Right atrium auricular region (tissue), 2 donors: ENCODE measurements around the gene PTTG2. TPM values are rescaled to one million over a fixed set of nuclear protein-coding genes. Genes with fewer than 3 reads are reported as not detected.

Experiments used
- DNase-seq: peaks from one replicate; pipeline ENCODE4 v3.0.0-alpha.2; 2019; ENCODE audit warnings: low spot score
- H3K27ac ChIP-seq, 2 donors: fragments of 200-600 bp; sonication (generic); 1 replicate in 1 of 2; 2 replicates in 1 of 2; pipeline ENCODE4 v1.5.1; 2016 to 2019
- H3K27me3 ChIP-seq, 2 donors: fragments of 200-600 bp; sonication (generic); one replicate each; pipeline versions ENCODE4 v1.5.1 to v1.6.0; 2017 to 2019
- H3K36me3 ChIP-seq: fragments of 200-600 bp; sonication (generic); one replicate; pipeline ENCODE4 v1.5.1; 2016
- H3K4me1 ChIP-seq, 2 donors: fragments of 200-600 bp; sonication (generic); one replicate each; pipeline versions ENCODE4 v1.5.1 to v1.6.0; 2017 to 2019
- H3K4me3 ChIP-seq, 2 donors: fragments of 200-600 bp; sonication (generic); 1 replicate in 1 of 2; 2 replicates in 1 of 2; pipeline ENCODE4 v1.5.1; 2017 to 2019; ENCODE audit warnings: mild to moderate bottlenecking in 1 of 2, moderate library complexity in 1 of 2
- H3K9me3 ChIP-seq, 2 donors: fragments of 200-600 bp; sonication (generic); one replicate each; pipeline ENCODE4 v1.5.1; 2019
- total RNA-seq, 2 donors: library from RNA; depleted of rRNA; stranded (reverse); fragments of >200 nt; gene quantifications; one replicate each; pipeline ENCODE4 v1.1.0, GENCODE V29; 2016
- TF ChIP-seq, protein P1 (sequence below), 2 donors: fragments of 200-600 bp; sonication (generic); IDR thresholded peaks; one replicate each; pipeline ENCODE4 v1.5.1; 2019; ENCODE audit warnings: antibody characterized with exemption in 2 of 2

Gene PTTG2
- total RNA-seq, 2 donors from 2014 or later, result 3.6 TPM; not detected in 1

DNA sequence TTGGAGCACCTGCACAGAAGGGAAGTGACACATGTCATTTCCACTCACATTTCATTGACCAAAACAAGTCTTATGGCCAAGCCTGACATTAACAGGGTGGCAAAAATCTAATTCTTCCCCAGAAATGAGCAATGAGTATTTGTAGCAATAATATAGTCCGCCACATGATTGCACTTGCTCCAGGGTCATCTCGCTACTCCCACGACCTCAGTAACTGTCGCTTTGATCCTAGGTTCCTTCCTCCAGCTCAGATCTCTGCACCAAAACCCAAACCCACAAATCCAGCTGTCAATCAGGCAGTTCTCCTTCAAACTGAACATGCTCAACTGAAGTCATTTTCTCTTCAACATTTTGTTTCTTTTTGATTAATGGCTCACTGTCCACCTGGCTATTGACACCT lies 25.2 kb upstream of the PTTG2 start:
- H3K27ac ChIP-seq, result no peak overlapping the region
- TF ChIP-seq, protein P1, sequence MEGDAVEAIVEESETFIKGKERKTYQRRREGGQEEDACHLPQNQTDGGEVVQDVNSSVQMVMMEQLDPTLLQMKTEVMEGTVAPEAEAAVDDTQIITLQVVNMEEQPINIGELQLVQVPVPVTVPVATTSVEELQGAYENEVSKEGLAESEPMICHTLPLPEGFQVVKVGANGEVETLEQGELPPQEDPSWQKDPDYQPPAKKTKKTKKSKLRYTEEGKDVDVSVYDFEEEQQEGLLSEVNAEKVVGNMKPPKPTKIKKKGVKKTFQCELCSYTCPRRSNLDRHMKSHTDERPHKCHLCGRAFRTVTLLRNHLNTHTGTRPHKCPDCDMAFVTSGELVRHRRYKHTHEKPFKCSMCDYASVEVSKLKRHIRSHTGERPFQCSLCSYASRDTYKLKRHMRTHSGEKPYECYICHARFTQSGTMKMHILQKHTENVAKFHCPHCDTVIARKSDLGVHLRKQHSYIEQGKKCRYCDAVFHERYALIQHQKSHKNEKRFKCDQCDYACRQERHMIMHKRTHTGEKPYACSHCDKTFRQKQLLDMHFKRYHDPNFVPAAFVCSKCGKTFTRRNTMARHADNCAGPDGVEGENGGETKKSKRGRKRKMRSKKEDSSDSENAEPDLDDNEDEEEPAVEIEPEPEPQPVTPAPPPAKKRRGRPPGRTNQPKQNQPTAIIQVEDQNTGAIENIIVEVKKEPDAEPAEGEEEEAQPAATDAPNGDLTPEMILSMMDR (IDR thresholded peaks at IDR 0.05), result no peak
- no peaks in the 10 kb centered on the region for H3K36me3 ChIP-seq
- peaks cover 0 to 45% of the 10 kb centered on the region in 2 donors for H3K4me1 ChIP-seq
- H3K27me3 ChIP-seq, result no peaks in the 10 kb centered on the region
- no peak overlapping the region for H3K4me3 ChIP-seq
- no peaks in the 10 kb centered on the region for H3K9me3 ChIP-seq
- DNase-seq, result no peak

DNA sequence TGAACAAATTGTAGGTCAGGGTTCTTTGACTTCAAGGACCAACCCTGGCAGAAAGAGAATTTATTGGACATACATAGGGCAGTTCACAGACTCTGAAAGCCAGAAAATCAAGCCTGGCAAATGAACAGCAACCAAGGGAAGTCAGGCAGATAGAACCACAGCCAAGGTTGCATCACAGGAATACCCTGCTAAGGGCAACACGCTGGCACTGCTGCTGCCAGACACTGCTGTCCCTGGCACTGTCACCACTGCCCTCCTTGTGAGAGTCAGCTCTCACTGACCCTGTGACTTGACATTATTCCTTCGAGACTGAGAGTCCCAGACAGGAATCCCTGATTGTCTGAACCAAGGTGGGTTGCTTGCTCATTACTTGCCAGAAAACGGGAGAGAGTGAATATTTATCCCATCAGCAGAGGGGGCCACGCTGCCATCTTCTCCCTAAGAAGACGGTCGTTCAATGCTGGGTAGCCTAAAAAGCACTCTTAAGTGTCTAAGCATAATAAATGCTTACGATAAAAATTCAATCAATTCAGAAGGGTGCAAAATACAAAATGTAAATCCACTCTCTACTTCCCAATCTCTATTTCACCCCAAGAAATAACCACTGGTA lies 23.2 kb upstream of the PTTG2 start:
- TF ChIP-seq, protein P1 (IDR thresholded peaks at IDR 0.05), result no peak
- Histone ChIP-seq H3K27ac (peak overlapping the region; percentile 70 to 73), H3K4me3 (no peak overlapping the region), H3K9me3 (no peaks in the 10 kb centered on the region), H3K4me1 (peaks cover 0 to 38% of the 10 kb centered on the region in 2 donors), H3K27me3 (no peaks in the 10 kb centered on the region), H3K36me3 (no peaks in the 10 kb centered on the region)
- no peak for DNase-seq

DNA sequence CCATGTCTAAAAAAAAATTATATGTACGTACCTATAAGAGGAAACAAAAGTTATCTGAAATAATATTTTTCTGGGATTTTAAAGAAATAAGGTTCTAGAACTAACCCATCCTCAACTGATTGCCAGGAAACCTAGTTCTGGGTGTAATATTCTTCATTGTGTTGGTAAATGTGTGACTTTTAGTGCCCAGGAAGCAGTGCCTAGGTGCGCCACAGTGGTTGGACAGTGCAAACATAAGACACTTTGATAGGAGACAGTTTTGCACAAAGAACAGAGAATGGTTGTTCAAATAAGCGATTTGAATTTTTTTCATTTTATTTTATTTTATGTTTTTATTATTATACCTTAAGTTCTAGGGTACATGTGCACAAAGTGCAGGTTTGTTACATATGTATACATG lies 22.0 kb upstream of the PTTG2 start:
- Histone ChIP-seq H3K4me1 (peaks cover 0 to 31% of the 10 kb centered on the region in 2 donors), H3K36me3 (no peaks in the 10 kb centered on the region), H3K27ac (no peak overlapping the region), H3K9me3 (no peaks in the 10 kb centered on the region), H3K27me3 (no peaks in the 10 kb centered on the region), H3K4me3 (no peak overlapping the region)
- DNase-seq, result no peak
- TF ChIP-seq, protein P1 (IDR thresholded peaks at IDR 0.05), result no peak

DNA sequence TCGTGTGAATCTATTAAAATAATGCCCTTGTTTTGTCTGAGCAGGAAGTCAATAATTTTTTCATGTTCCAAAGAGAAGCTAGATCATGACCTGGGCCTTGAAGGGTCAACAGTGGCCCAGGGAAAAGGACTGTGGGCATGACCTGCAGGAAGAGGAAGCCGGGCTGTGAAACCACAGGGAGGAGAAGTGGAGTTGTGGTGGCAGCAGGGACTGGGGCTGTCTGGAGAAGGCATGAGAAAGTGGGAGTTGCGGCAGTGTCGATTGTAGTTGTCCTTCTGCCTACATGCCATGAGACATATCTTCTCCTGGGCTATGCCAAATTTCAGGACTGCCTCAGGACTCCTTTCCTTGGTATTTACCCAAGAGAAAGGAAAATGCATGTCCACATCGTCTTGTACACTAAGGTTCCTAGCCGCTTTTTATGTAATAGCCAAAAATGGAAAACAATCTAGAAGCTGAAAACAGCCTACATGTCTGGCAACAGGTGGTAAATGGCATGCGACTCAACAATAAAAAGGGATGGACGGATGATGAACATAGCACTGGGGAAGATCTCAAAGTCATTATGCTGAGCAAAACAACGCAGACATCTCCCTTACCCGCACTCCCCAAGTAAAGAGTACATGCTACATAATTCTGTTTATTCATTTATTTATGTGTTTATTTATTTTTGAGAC lies 13.6 kb upstream of the PTTG2 start:
- H3K27ac ChIP-seq, result peak overlapping the region; percentile 9 to 80
- DNase-seq, result no peak
- TF ChIP-seq, protein P1 (IDR thresholded peaks at IDR 0.05), result no peak

DNA sequence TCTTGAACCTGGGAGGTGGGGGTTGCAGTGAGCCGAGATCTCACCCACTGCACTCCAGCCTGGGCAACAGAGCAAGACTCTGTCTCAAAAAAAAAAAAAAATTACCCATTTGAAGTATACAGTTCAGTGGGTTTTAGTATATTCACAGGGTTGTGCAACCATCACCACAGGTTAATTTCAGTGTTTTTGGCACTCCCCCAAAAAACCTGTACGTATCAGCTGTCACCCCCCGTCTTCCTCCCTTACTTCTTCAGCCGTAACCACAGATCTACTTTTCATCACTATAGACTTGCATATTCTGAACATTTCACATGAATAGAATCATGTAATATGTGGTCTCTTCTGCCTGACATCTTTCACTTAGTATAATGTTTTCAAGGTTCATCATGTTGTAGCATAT lies 11.7 kb upstream of the PTTG2 start:
- no peak for DNase-seq
- Histone ChIP-seq H3K27me3 (no peaks in the 10 kb centered on the region), H3K9me3 (no peaks in the 10 kb centered on the region), H3K36me3 (no peaks in the 10 kb centered on the region), H3K27ac (no peak overlapping the region), H3K4me1 (peaks cover 0 to 31% of the 10 kb centered on the region in 2 donors), H3K4me3 (no peak overlapping the region)
- TF ChIP-seq, protein P1 (IDR thresholded peaks at IDR 0.05), result no peak

More for the DNA sequence above, 13.6 kb upstream of the PTTG2 start:
- Histone ChIP-seq H3K4me1 (peaks cover 0 to 31% of the 10 kb centered on the region in 2 donors), H3K27me3 (no peaks in the 10 kb centered on the region), H3K36me3 (no peaks in the 10 kb centered on the region), H3K4me3 (no peak overlapping the region), H3K9me3 (no peaks in the 10 kb centered on the region)
